Urinary bladder (tissue), 4 donors: ENCODE measurements around the gene SLAIN2. TPM values are rescaled to one million over a fixed set of nuclear protein-coding genes. Genes with fewer than 3 reads are reported as not detected.
"Not testable (repeated sequence)": the region's sequence is repeated elsewhere in the genome, so short reads cannot be mapped to it uniquely, and the experiment has no call there.

Source experiments
- DNase-seq: peaks from one replicate; pipeline ENCODE4 v3.0.0-alpha.2; 2015; ENCODE audit errors: extremely low spot score
- H3K27ac ChIP-seq: one replicate; pipeline ENCODE4 v1.5.1; 2013; ENCODE audit warnings: low read depth, mild to moderate bottlenecking, moderate library complexity
- H3K36me3 ChIP-seq: one replicate; pipeline ENCODE4 v1.6.1; 2013; ENCODE audit warnings: mild to moderate bottlenecking, moderate library complexity; ENCODE audit not compliant: insufficient read depth
- H3K4me1 ChIP-seq: one replicate; pipeline ENCODE4 v1.6.1; 2013; ENCODE audit warnings: mild to moderate bottlenecking, moderate library complexity; ENCODE audit not compliant: insufficient read depth
- H3K4me3 ChIP-seq: one replicate; pipeline ENCODE4 v1.5.1; 2013; ENCODE audit warnings: low read depth, low read length
- WGBS: extraction: QIAGEN DNeasy Blood & Tissue Kit; methylation state at CpG from one replicate; pipeline ENCODE4 v1.1.7; 2013; 5-methylcytosine and 5-hydroxymethylcytosine counted together
- polyA plus RNA-seq: library from polyadenylated mRNA; stranded (reverse); fragments of 200-250 nt; gene quantifications from one replicate; pipeline ENCODE4 v1.2.3, GENCODE V29; 2013
- total RNA-seq: library from RNA; depleted of rRNA; stranded (reverse); fragments of >200 nt; gene quantifications from one replicate; pipeline ENCODE4 v1.2.3, GENCODE V29; 2014
- donor health status: healthy with polysubstance abuse.
- donor health status: healthy.

Gene SLAIN2
- total and polyA plus RNA-seq, 2 donors, result 73.9 to 90.7 TPM

DNA sequence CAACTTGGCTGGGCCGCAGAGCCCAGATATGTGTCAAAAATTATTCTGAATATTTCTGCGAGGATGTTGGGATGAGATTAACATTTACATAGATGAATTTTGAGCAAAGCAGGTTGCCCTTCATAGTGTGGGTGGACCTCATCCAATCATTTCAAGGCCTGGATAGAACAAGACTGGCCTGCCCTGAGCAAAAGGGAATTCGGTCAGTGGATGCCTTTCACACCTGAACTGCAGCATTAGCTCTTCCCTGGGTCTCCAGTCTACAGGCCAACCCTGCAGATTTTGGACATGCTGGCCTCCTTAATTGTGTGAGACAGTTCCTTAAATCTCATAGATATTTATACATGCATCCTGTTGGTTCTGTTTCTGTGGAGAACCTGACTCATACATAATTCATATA is 109.4 kb downstream of the SLAIN2 start:
- 92% methylated on average over 3 of the region's 3 CpGs for WGBS
- Histone ChIP-seq H3K4me3 (no peak overlapping the region), H3K4me1 (no peaks in the 10 kb centered on the region), H3K36me3 (no peaks in the 10 kb centered on the region), H3K27ac (no peak overlapping the region)
- no peak for DNase-seq

DNA sequence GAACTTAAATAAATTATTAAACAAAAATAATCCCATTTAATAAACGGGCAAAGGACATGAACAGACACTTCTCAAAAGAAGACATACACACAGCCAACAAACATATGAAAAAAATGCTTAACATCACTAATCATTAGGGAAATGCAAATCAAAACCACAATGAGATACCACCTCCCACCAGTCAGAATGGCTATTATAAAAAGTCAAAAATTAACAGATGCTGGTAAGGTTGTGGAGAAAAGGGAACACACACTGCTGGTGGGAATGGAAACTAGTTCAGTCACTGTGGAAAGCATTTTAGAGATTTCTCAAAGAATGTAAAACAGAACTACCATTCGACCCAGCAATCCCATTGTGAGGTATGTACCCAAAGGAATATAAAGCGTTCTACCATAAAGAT is 110.3 kb downstream of the SLAIN2 start:
- DNase-seq, H3K4me3 ChIP-seq, H3K36me3 ChIP-seq, H3K4me1 ChIP-seq, H3K27ac ChIP-seq: not testable (repeated sequence)
- WGBS, result 85% methylated on average over 3 of the region's 3 CpGs

DNA sequence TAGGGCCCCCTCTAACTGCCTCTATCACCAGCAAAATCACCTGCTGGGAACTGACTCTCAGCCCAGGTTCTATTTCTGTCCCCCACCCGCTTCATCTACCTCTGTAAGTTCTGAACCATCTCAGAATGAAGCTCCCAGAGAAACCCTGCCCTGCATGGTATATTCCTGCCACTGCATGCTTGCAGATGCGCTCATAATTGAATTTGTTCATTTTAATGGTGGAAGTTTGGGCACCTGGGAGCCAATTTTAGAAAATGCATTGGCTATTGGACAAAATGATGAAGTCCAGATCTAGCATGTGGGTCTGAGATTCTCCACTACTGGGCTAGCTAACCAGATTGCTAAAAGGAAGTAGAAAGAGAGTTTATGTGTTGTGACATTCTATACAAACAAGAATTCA is 113.3 kb downstream of the SLAIN2 start:
- Histone ChIP-seq H3K4me1 (no peaks in the 10 kb centered on the region), H3K4me3 (no peak overlapping the region), H3K27ac (no peak overlapping the region), H3K36me3 (no peaks in the 10 kb centered on the region)
- DNase-seq, result no peak
- WGBS, result 92% methylated on average over 2 of the region's 2 CpGs

DNA sequence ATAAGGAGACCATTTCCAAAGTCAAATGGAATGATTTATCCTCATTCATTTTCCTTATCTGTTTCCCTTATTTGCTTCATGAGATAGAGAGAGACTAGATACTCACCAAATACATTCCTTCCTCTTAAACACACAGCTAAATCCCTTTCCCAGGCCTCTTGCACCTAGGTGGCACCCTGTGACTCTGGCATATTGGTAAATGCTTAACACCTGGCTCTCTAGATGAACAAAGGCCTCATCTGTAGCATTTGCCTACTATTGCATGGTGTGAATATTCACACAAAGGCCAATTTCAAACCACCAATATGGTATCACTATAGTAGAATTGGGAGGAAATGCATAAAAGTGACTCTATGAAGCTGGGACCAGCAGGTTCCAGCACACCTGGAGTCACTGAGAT is 119.7 kb downstream of the SLAIN2 start:
- Histone ChIP-seq H3K4me3 (no peak overlapping the region), H3K36me3 (no peaks in the 10 kb centered on the region), H3K4me1 (no peaks in the 10 kb centered on the region)

DNA sequence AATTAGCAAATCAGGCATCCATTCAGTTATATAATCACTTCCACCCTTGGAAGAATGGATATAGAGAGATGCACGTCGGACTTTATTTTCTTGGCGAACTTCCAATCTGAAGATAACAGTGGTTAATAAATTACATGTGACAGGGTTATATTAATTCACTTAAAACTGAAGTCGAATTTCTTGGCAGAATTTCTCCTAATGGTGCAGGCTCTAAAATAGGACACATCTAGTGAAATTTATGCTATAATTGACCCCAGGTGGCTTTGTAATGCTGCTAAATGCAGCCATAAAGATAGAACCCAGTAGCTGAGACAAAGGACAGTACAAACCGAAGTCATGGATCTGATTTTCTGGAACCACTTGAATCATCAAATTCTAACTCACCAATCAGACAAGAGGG is 121.0 kb downstream of the SLAIN2 start:
- no peak overlapping the region for H3K4me3 ChIP-seq
- 18% methylated on average over 5 of the region's 5 CpGs for WGBS
- no peak overlapping the region for H3K27ac ChIP-seq
- DNase-seq, result peak; percentile 54
- H3K4me1 ChIP-seq, result no peaks in the 10 kb centered on the region
- no peaks in the 10 kb centered on the region for H3K36me3 ChIP-seq

More for the DNA sequence above, 119.7 kb downstream of the SLAIN2 start:
- H3K27ac ChIP-seq, result no peak overlapping the region
- DNase-seq, result no peak

DNA sequence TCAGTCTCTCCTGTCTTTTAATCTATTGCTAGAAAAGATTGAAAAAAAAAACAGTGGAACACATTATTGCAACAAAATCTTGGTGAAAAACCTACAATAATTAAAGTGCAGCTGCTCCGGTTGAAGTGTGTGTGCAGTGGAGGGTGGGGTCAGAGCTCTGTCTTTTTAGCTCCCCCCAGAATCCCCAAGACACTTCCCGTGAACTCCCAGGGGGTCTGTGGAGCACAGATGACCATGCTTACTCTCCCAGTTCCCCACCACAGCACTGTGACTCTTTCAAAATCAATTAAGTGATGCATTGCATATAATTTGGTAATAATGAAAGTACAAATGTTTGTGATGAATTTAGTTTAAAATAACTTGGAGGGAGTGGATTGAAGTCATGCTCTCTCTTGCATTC is 126.1 kb downstream of the SLAIN2 start:
- H3K36me3 ChIP-seq, result no peaks in the 10 kb centered on the region
- DNase-seq, result no peak
- WGBS, result 63% methylated on average over 2 of the region's 2 CpGs

DNA sequence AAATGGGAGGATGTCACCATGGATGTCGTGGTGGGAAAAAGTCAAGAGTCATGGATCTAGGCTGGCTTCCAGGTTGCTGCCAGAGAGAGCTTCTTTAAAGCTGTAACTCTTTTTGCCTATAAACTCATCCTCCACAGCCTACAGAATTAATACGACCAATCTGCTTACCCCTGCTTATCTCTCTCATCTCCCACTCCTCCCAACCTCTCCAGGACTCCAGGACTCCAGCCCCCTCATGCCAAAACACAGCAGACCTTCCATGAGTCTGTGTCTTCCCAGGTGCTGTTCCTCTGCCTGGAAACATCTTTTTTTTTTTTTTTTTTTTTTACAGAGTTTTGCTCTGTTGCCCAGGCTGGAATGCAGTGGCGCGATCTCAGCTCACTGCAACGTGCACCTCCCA is 126.6 kb downstream of the SLAIN2 start:
- WGBS, result 62% methylated on average over 4 of the region's 5 CpGs
- Histone ChIP-seq H3K4me3 (no peak overlapping the region), H3K36me3 (no peaks in the 10 kb centered on the region), H3K4me1 (no peaks in the 10 kb centered on the region), H3K27ac (no peak overlapping the region)
- no peak for DNase-seq

More for the DNA sequence above, 126.1 kb downstream of the SLAIN2 start:
- Histone ChIP-seq H3K4me1 (no peaks in the 10 kb centered on the region), H3K27ac (no peak overlapping the region), H3K4me3 (no peak overlapping the region)

DNA sequence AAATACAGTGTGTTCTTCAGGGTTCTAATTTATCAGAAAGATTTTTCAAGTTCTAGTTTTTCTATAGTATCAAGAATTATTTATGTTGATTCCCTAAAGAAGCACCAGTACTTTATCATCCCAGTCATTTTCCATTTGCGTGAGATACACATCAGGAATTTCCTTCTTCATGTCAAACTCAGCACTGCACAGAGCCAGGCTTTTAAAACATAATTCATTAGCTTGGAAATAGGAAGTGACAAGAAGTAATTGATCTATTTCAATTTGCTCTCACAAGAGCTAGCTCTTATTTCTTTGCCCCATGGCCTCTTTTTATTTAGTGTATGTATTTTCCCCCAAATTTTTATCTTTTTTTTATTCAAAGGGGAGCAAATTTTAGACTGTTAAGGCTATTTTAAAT is 128.8 kb downstream of the SLAIN2 start:
- H3K4me3 ChIP-seq, result no peak overlapping the region
- H3K36me3 ChIP-seq, result no peaks in the 10 kb centered on the region
- no peaks in the 10 kb centered on the region for H3K4me1 ChIP-seq
- WGBS, result 52% methylated on average over 1 of the region's 1 CpG
- H3K27ac ChIP-seq, result no peak overlapping the region
- DNase-seq, result no peak

DNA sequence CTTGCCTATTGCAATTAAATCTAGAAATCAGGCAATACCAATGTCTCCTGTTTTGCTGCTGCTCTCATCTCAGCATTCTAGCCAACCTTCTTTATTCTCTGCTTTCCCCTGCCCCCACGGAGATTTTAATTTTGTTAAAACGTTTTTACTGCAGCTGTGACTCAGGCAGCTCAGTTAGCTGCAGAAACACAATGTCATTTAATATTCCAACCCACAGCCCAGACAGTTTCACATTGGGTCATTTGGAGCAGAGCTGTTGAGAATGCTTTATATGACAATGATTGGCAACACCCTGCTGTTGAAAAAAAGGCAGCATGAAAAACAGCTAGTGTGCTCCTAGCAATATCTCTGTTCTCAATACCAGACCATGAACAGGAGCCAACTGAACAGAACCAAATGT is 129.2 kb downstream of the SLAIN2 start:
- Histone ChIP-seq H3K4me1 (no peaks in the 10 kb centered on the region), H3K27ac (no peak overlapping the region), H3K4me3 (no peak overlapping the region), H3K36me3 (no peaks in the 10 kb centered on the region)
- WGBS, result 31% methylated on average over 2 of the region's 2 CpGs
- no peak for DNase-seq

DNA sequence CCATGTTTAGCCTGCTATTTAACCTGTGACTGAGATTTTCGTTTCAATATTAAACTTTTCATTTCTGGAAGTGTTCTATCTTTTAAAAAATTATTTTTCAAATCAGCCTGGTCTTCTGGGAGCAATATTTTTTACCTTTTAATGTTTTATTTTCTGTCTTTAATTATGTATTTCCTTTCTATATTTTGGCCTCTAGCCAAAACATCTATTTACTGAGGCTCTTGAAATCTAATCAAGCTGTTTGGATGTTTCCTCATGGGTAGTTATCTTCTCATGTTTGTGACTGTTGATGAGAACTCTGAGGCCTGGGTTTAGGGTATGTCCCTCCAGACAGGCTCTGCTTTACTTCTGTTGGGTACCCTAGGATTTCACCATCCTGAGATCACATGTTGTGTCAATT is 131.5 kb downstream of the SLAIN2 start:
- Histone ChIP-seq H3K36me3 (no peaks in the 10 kb centered on the region), H3K27ac (no peak overlapping the region), H3K4me3 (no peak overlapping the region), H3K4me1 (no peaks in the 10 kb centered on the region)
- 70% methylated on average over 1 of the region's 1 CpG for WGBS
- no peak for DNase-seq

DNA sequence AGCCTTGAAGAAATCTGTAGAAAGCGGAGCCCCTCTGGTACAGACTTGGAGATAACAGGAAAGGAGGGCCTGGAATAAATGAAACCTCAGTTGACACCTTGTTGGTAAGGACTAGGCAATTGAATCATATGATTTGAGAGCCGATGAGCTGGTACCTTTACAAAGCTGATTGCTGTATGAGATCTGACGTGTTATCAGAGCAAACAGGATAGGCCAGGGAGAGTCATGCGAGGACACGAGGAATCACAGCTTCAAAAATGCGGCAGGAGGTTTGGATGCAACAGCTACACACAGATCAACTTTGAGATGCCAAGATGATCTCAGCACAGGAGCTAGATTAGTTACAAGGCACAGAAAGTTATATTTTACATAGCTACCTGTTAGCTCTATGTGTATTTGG is 134.4 kb downstream of the SLAIN2 start:
- no peak for DNase-seq
- Histone ChIP-seq H3K4me1 (no peaks in the 10 kb centered on the region), H3K4me3 (no peak overlapping the region), H3K36me3 (no peaks in the 10 kb centered on the region), H3K27ac (no peak overlapping the region)
- 90% methylated on average over 6 of the region's 6 CpGs for WGBS

Other genes with a start within 250 kb of the SLAIN2 start
- 7.3 TPM for gene TXK, start 207.3 kb upstream of the SLAIN2 start, total RNA-seq
- gene TXK, start 207.3 kb upstream of the SLAIN2 start, polyA plus RNA-seq, result 0.89 TPM
- 2.6 TPM for gene TEC, start 71.7 kb upstream of the SLAIN2 start, total RNA-seq
- 0.67 TPM for gene TEC, start 71.7 kb upstream of the SLAIN2 start, polyA plus RNA-seq
- gene SLC10A4, start 141.8 kb downstream of the SLAIN2 start, total RNA-seq, result 3.2 TPM
- 1.2 TPM for gene SLC10A4, start 141.8 kb downstream of the SLAIN2 start, polyA plus RNA-seq
- not detected for gene ZAR1, start 148.7 kb downstream of the SLAIN2 start, total RNA-seq
- not detected for gene ZAR1, start 148.7 kb downstream of the SLAIN2 start, polyA plus RNA-seq